ENCODE data around the gene WDR36.
"Not testable (repeated sequence)": the region's sequence is repeated elsewhere in the genome, so short reads cannot be mapped to it uniquely, and the experiment has no call there.

WDR36 gene

DNA sequence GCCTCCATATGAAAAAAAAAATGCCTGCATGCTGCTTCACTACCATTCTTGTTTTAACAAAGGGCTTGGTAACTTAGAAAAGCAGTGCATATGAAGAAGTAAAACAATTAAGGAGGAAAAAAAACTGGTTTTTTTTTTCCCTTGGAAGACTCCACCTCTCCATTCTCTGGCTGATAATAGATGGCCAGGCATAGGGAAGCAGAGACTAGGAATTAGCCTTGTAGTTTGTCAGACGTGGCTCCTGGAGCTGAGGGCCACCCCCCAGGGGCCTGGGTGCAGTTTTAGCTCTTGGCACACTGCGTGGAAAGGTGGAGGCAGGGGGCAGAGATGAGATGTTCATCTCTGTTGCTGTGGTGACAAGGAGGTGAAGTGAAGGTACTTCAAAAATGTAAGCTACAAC, 42.7 kb downstream of the WDR36 start:
- DNase-seq (ENCODE audit: low read depth in 3 of 3), result no peak

- no peak for DNase-seq (ENCODE audit: low read depth in 3 of 3)
Measured at GRCh38 chr5:111135363-111135762, 43.2 kb downstream of the WDR36 start.

DNA sequence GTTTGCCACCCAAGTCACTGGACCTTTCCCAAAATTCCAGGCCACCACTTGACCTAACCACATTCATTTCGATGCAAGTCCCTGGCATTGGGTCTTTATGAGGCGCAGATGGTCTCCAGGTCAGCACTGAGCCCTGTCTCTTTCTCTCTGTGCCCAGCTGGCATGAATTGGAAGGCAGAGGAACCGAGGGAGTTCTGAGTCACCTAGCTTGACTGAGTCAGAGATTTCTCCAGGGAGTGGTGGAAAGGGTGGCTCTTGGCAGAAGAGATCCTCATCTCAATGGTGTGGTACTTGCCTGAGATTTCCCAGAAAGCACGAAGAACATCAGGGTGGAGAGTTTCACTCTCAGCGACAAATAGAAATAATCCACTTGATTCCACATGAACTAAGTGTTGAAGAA, 43.8 kb downstream of the WDR36 start:
- DNase-seq (ENCODE audit: low read depth in 3 of 3), result no peak

GRCh38 chr5:111138096-111138495, 45.9 kb downstream of the WDR36 start:
- no peak for DNase-seq (ENCODE audit: low read depth in 3 of 3)

GRCh38 chr5:111141471-111141870, 49.3 kb downstream of the WDR36 start:
- not testable (repeated sequence) for DNase-seq (ENCODE audit: low read depth in 3 of 3)

- DNase-seq (ENCODE audit: low read depth in 3 of 3), result no peak
Measured at GRCh38 chr5:111142932-111143331, 50.8 kb downstream of the WDR36 start.

- DNase-seq (ENCODE audit: low read depth in 3 of 3), result no peak
Measured at GRCh38 chr5:111143910-111144309, 51.8 kb downstream of the WDR36 start.

DNA sequence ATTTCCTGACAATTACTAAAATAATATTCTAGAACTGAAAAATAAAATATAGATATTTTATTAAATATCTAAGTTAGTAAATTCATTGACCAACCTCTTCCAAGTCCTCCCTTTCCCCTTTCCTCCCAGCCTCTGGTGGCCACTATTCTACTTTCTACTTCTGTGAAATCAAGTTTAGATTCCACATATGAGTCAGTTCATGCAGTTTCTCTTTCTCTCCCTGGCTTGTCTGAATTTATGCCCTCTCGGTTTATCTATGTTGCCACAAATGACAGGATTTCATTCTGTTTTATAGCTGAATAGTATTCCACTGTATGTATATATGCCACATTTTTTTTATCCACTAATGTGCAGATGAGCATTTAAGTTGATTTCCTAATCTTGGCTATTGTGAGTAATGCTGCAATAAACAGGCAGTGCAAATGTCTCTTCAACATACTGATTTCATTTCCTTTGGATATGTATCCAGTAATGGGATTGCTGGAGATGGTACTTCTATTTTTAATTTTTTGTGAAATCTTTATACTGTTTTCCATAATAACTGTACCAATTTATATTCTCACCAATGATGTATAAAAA, 52.3 kb downstream of the WDR36 start:
- DNase-seq (ENCODE audit: low read depth in 3 of 3), result no peak

DNA sequence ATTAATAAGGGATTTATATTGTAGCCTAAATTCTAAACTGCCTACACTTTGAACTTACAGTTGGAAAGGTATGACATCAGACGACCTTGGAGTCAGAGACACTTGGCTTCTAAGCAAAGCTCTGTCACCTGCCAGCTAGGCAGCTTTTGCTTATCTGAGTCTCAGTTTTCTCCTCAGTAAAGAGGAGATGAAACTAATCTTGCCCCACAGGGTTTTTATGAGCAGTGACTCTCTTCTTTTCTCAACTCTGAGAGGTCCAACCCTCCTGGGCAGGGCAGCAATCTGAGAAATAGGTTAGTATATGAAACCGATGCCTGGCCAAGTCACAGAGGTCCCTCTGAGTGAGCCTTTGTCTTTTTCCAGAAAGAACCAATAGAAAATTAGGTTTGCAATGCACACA, 53.9 kb downstream of the WDR36 start:
- DNase-seq (ENCODE audit: low read depth in 3 of 3), result no peak

GRCh38 chr5:111147502-111147901, 55.4 kb downstream of the WDR36 start:
- no peak for DNase-seq (ENCODE audit: low read depth in 3 of 3)

DNA sequence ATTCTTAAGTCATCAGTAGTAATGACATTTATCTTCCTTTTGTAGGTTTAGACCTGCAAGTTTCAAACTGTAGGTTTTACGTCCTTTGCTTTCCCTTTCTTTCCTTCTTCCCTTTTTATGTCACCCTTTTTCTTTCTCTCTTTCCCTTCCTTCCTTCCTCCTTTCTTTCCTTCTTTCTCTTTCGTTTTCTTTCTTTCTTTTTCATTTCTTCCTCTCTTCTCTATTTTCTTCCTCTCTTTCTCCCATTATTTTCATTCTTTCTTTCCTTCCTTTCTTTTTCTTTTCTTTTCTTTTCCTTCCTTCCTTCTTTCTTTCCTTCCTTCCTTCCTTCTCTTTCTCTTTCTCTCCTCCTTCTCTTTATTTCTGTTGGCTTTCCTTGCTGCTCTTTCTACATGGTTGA, 59.9 kb downstream of the WDR36 start:
- no peak for DNase-seq (ENCODE audit: low read depth in 3 of 3)

DNA sequence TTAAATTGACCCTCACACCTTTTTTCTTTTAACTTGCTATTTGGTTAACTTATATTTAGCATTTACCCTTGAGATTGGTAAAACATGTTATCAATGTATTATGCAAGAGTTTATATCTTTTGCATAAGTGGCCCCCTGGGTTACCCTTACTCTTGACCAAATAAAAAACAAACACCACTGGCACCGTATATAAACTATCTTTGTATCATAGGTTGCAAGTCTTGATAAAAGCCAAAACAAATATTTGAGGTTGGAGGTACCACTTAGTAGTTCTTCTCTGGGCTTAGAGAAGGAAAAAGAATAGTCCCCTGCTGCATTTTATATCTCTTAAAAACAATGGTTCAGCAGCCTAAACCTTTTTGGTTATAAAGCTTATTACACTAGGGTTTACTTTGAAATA, 61.3 kb downstream of the WDR36 start:
- DNase-seq (ENCODE audit: low read depth in 3 of 3), result no peak

GRCh38 chr5:111153945-111154344, 61.8 kb downstream of the WDR36 start:
- DNase-seq (ENCODE audit: low read depth in 3 of 3), result no peak

DNA sequence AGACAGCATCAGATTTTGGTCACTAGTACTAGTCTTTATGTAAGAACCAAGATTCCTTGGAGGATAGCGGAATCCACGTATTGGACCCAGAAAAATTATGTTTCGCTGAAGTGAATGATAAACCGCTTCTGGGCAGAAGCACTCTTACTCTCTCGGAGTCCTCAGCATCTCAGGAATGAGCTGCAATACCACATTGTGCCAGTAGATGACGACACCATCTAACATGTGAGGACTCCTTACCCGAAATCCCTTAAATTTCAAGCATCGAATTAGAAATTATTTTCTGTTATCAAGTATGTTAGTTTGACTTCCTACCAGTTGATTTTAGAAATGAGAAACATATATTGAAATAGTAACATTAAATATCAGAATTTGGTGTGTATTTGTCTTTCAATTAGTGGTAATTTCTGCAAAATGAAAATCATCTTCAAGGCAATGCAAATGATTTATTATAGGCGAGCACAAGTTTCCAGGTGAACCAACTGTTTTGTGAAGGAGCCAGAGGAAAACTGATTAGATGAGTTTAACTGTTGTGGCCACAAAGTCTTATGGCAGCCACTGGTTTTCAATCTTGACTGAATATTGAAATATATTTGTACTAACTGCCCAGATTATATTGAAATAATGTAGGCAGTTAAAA, 66.1 kb downstream of the WDR36 start:
- DNase-seq (ENCODE audit: low read depth in 3 of 3), result peak; percentile 68 to 78 (median 71)

DNA sequence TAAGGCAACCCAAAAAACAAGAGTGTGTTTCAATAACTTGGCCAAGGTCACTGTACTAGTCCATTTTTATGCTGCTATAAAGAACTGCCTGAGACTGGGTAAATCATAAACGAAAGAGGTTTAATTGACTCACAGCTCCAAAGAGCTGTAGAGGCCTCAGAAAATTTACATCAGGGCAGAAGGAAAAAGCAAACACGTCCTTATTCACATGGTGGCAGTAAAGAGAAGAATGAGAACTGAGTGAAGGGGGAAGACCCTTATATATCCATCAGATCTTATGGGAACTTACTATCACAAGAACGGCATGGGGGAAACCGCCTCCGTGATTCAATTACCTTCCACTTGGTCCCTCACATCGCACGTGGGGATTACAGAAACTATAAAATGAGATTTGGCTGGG, 67.7 kb downstream of the WDR36 start:
- DNase-seq (ENCODE audit: low read depth in 3 of 3), result no peak

DNA sequence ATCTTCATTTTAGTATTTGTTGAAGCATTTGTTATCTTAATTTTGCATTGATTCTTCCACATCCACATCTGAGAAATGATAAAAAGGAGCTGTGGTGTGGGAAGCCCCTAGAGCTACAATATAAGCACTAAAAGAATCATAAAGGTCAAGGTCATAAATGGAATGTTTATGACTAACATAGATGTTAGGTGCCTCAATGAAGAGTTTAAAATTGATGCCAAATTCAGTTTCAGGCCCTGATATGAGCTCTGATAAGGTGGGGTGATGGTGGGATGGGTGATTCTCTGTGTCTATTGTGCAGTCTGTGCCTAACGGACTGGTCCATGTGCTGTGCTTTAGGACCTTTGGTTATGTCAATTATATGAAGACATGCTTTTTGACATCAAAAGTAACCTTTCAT, 70.9 kb downstream of the WDR36 start:
- no peak for DNase-seq (ENCODE audit: low read depth in 3 of 3)

DNA sequence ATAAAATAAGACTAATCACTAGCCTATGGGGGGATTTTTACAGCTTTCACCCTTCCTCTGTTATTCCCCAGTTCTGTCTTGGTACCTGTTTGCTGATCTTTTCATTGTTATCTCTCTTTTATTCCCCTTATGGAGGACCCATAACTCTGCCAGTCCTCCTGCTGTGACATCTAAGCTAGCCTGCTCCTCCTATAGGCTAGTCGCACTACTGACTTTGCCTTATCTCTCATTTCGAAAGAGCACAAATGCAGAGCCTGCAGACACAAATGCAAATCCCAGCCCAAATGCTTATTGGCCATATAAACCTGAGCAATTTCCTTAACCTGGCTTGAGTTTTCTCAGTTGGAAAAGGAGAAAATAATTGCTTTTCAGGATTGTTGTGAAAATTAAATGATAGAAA, 72.9 kb downstream of the WDR36 start:
- no peak for DNase-seq (ENCODE audit: low read depth in 3 of 3)

- DNase-seq (ENCODE audit: low read depth in 3 of 3), result no peak
Measured at GRCh38 chr5:111167551-111167950, 75.4 kb downstream of the WDR36 start.

DNA sequence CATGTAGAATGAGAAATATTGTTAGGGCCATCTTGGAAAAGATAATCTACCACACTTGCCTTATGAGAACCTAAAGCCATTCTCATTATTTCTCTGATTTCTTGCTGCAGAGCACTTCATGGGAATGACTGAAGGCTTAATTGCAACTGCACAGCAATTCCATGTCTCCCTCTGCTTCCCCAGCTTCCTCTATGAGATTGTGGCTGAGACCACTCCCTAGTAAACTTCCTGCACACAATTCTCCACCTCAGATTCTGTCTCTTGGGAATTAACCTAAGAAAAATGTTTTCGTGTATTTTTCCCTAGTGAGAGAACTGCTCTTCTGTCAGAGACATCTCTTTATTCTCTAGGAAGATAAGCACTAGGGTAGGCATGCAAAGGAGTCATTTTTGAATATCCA, 76.5 kb downstream of the WDR36 start:
- DNase-seq (ENCODE audit: low read depth in 3 of 3), result no peak

DNA sequence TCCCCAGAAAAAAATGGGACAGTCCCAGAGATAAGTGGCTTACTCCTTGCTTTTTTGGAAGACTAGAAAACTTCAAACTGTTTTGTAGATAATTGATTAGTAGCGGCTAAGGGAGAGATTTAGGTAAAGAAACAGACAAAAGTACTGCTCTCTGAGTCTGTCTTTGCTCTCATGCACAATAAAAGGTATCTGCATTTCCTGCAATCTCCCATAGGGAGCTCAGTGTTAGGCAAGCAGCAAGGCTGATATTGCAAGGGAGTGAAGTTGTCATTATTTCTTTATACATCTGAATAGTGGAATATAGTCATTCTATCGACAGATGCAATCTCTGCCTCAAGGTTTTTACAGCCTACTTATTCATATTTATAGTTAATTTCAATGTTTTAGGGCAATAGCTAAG, 77.1 kb downstream of the WDR36 start:
- DNase-seq (ENCODE audit: low read depth in 3 of 3), result no peak

- DNase-seq (ENCODE audit: low read depth in 3 of 3), result no peak
Measured at GRCh38 chr5:111170279-111170678, 78.1 kb downstream of the WDR36 start.

DNA sequence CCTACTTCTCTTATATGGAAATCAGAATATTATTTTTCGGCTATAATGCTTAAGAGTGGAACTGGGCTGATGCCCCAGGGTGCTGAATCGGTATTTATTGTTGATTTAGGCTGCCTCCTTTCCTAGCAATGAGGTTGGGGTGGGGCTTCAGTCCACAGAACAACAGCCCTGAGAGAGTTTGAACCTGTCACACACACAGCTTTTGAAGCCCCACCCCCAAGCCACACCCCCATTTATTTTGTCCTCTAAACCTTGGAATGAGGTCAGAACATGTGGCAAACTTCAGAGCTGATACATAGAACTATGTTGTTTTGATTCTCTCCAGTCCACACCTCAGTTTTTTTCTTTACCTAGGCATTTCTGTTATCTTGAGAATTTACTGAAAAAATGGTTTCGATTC, 80.4 kb downstream of the WDR36 start:
- DNase-seq (ENCODE audit: low read depth in 3 of 3), result no peak

DNA sequence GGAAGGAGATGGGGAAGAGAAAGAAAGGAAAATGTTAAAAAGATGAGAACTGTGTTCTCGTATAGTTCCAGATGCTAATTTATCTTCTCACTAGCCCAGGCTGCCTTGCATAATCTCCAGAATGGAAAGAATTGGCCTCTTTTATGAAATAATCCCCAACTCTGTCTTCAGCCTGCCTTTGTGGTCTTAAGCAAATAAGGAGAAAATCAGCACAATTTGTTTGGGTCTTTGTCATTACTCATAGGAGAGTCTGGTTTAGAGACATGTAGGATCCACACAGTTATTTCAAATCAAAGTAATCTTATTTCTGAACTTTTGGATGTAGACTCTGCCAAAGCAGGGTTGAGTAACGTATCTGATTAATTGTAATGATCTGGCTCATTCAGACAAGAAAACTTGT, 81.3 kb downstream of the WDR36 start:
- no peak for DNase-seq (ENCODE audit: low read depth in 3 of 3)
